ENCODE results near the gene HDAC4.

DNA sequence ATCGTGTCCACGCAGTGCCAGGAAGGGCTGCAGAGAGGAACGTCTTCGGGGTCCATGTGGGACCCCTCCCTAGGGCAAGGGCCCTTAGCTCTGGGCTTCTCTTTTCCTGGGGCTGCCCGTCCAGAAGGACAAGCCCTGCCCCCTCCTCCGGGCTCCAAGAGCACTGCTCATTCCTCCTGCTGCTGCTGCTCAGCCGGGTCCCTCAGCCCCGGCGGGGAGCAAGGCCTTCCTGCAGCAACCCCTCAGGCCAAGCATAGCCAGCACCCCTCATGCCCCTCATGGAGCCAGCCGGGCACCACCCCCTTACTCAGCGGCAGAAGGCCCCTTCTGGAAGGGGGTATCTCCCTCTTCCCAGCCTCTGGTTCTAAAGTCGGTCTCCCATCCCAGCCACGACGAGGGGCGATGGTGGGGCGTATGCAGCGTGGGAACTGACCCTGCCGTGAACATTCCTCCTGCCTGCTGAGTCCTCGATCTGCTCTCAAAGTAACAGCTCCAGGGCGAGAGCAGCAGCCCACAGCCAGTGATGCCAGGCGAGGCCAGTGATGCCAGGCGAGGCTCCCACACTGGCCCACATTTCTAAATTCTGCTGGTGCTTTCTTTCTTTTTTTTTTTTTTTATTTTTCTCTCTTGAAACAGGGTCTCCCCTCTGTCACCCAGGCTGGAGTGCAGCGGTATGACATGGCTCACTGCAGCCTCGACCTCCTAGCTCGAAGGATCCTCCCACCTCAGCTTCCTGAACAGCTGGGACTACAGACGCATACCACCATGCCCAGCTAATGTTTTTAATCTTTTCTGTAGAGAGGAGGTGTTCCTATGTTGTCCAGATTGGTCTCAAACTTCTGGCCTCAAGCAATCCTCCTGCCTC, 99.7 kb downstream of the HDAC4 start:
- no peak for TF ChIP-seq POLR2A (IDR thresholded peaks at IDR 0.05)
- TF ChIP-seq, protein P1, sequence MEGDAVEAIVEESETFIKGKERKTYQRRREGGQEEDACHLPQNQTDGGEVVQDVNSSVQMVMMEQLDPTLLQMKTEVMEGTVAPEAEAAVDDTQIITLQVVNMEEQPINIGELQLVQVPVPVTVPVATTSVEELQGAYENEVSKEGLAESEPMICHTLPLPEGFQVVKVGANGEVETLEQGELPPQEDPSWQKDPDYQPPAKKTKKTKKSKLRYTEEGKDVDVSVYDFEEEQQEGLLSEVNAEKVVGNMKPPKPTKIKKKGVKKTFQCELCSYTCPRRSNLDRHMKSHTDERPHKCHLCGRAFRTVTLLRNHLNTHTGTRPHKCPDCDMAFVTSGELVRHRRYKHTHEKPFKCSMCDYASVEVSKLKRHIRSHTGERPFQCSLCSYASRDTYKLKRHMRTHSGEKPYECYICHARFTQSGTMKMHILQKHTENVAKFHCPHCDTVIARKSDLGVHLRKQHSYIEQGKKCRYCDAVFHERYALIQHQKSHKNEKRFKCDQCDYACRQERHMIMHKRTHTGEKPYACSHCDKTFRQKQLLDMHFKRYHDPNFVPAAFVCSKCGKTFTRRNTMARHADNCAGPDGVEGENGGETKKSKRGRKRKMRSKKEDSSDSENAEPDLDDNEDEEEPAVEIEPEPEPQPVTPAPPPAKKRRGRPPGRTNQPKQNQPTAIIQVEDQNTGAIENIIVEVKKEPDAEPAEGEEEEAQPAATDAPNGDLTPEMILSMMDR (IDR thresholded peaks at IDR 0.05): no peak
